HFF-Myc (cell line): Measurements from ENCODE around the gene TTLL13.

Experiments used
- DNase-seq: peaks from one replicate; pipeline ENCODE4 v3.0.0-alpha.2; 2011; ENCODE audit warnings: low read depth; ENCODE audit errors: extremely low read depth
- H3K4me3 ChIP-seq: replicated peaks from 2 replicates; pipeline ENCODE4 v1.5.1; 2011; ENCODE audit warnings: low read depth, mild to moderate bottlenecking, control low read depth, low read length
- CTCF ChIP-seq: IDR thresholded peaks from 2 replicates; pipeline ENCODE4 v1.5.1; 2012; ENCODE audit warnings: mild to moderate bottlenecking, low read depth, low read length, control low read depth; ENCODE audit errors: missing control alignments

Gene TTLL13

GRCh38 chr15:90225504-90226234 lies 23.7 kb upstream of the TTLL13 start:
- no peak for TF ChIP-seq CTCF
- DNase-seq = no peak

GRCh38 chr15:90227336-90227735 lies 22.0 kb upstream of the TTLL13 start:
- TF ChIP-seq CTCF = no peak

More at GRCh38 chr15:90225504-90226234, 23.7 kb upstream of the TTLL13 start:
- no peak overlapping the region for H3K4me3 ChIP-seq

GRCh38 chr15:90227816-90228772 lies 21.3 kb upstream of the TTLL13 start:
- TF ChIP-seq CTCF = no peak
- H3K4me3 ChIP-seq = no peak overlapping the region
- DNase-seq = no peak

More at GRCh38 chr15:90227336-90227735, 22.0 kb upstream of the TTLL13 start:
- no peak overlapping the region for H3K4me3 ChIP-seq
- DNase-seq = no peak

GRCh38 chr15:90228960-90229359 lies 20.4 kb upstream of the TTLL13 start:
- no peak overlapping the region for H3K4me3 ChIP-seq
- TF ChIP-seq CTCF = no peak
- no peak for DNase-seq

- no peak for TF ChIP-seq CTCF
- no peak for DNase-seq
- no peak overlapping the region for H3K4me3 ChIP-seq
Observed at GRCh38 chr15:90230071-90230494, 19.3 kb upstream of the TTLL13 start.

GRCh38 chr15:90230610-90231009 lies 18.7 kb upstream of the TTLL13 start:
- no peak overlapping the region for H3K4me3 ChIP-seq
- TF ChIP-seq CTCF = no peak
- DNase-seq = no peak
